HPDE6-E6E7 (cell line): ENCODE measurements around the gene TEX35.
"Not testable (repeated sequence)": the region's sequence is repeated elsewhere in the genome, so short reads cannot be mapped to it uniquely, and the experiment has no call there.

Experiments used
- DNase-seq: peaks from one replicate; pipeline ENCODE4 v3.0.0; 2011; ENCODE audit warnings: missing footprints; ENCODE audit errors: extremely low spot score

The TEX35 gene

DNA sequence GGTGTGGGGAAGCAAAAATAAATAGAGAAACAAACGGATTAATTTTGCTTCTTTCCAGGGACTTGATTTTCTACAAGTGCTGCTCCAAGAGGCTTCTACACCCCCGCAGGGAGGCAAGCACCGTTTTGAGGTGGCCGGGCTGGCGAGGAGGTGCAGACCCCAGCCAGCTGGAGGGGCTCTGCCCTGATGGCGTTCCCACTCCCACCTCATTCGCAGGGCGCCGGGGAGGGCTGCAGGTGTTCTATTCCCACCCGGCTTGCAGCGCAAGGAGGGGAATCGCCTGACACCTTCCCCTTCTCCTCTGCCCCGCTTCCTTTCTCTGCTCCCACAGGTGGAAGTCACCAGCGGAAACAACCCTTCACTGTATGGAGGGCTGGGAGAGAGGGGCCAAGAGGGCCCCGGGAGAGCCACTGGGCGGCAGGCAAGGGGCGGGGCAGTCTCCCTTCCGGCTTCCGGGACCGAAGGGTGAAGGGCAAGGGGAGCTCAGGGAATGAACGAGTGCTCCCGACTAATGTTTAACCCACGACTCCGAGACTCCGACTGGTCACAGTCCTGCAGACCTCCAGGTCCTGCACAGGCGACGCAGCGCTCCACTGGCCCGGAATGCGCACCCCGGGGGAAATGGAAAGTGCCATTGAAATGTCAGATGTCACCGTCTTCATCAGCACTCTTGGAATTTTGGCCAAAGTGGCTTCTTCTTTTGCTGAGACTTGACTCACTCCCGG, 29.1 kb downstream of the TEX35 start:
- no peak for DNase-seq

DNA sequence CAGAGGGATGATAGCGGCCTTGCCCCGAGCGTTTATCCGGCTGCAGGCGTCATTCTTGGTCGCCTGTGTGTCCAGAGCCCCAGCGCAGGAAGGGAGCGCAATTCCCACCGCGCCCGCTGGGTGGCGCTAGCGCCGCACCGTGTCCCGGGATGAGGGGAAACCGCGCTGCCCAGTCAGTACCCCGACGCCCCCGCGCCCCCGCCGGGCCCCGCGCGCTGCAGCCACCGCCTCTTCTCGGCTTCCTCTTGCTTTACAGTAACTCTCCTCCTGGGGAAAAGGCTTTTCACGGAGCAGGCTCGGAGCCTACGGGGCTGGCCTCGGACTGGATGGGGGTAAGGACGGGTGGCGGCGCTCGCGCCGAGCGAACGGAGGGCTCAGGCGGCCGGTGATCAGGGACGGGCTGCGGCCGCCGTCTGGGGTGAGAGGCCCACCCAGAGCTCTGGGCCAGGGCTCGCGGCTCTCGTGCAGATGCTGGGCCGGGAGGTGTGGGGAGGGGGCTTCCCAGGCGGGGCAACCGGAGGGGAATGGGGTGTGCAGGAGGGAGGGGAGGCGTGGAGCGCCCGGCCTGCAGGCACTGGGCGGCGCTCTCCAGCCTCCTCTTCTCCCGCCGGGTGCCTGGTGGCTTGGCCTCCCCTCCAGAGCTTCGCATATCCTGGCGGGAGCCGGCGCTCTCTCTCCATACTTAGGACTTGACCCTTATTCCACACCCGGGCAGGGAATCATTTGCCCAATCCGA, 29.8 kb downstream of the TEX35 start:
- DNase-seq: peak; percentile 67

DNA sequence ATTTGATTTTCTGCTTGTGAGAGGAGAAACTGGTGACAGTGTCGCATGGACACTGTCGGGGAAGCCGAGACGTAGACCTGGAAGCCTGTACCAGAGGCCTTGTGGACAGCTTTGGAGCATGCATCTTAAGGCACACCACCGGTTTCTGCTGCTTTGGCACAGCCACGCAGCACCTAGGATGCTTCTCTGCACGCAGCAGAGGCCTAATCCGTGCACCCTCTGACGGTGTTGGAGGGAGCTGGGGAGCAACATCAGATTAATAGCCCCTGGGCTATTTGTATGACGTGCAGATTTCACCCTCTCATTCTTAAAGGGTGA, 30.3 kb downstream of the TEX35 start:
- DNase-seq: no peak

DNA sequence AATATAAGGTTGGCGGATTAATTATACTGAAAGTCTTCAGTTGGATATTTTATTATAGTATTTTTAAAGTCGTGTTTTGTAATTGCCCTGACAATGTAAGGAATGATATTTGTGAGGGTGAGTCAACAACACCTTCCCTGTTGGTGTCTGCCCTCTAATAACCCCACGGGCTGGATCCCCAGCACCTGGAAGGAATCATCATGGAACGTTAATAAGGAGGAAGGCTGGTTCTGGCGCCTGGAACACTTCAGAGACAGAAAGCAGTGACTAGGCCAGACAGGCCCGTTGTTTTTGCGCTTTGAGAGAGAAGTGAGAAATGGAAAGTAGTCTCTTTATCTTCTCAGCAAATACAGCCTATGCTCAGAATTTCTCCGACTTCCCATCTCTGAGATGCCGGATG, 31.6 kb downstream of the TEX35 start:
- no peak for DNase-seq

DNA sequence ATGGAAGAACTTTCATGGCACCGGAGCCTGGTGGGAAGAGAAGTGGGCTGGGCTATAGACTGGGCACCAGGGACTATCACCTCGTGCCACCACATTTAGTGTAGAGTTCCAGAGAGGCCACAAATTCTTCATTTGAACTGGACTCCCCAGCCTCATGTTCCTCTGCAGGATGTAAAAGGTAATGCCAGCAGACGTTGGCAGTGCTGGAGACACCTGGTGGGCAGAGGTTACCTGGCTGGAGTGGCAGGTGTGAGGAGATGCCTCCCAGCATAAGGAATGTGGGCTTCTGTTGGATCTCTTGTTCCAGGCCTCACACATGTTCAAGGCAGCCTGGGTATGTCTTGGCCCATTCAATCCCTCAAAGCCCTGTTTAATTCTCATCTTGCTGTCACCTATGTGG, 35.2 kb downstream of the TEX35 start:
- no peak for DNase-seq

DNA sequence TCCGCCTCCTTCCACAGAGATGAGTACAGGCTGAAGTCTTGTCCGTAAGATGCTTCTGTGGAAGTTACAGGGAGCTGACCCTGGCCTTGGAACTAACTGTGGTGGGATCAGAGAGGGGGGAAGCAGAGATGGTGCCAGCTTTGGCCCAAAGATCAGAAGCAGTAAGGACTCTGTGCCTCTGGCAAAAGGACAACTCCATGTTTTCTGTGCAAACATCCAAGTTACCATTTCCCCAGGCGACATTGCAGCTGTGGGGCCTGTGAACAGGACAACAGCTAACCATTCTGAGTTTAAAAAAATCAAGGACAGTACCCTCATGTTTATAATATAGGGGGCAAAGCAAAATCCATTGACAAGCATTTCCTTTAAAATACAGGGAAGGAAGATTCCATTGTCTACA, 38.4 kb downstream of the TEX35 start:
- no peak for DNase-seq

DNA sequence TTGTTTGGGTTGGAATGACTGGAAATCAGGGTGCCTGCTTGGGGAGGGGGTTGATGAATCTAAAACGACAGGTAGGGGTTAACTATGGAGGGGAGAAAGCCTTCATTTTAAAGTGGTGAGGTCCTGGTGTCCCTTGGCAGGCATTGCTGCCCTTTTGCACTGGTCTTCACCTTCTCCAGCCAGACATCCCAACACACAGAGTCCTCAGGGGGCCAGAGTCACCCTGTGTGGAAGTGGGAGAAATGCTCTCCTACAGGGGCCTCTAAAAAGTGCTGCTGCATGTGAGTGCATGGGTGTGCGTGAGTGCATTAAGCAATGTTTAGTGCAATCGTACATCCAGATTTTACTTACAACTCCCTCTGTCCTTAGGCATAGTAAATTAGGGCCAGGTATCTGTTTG, 39.0 kb downstream of the TEX35 start:
- DNase-seq: no peak

DNA sequence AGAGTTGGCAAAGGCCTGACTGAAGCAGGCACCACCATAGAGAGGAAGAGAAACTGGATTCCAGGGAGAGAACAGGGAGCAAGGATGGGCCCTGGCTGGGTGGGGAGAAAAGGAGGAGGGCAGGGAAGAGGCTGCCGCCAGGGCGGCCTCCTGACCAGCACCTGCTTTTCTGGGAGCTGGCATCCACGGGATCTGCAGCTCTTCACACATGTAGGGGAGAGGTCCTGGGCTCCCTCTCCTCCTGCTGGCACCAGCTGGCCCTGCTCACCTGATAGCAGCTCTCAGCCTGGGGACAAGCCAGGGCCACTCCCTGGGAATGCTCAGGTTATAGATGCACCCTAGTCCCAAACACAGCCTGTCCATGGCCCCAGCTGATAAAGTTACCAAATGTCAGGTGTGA, 39.9 kb downstream of the TEX35 start:
- DNase-seq: no peak

DNA sequence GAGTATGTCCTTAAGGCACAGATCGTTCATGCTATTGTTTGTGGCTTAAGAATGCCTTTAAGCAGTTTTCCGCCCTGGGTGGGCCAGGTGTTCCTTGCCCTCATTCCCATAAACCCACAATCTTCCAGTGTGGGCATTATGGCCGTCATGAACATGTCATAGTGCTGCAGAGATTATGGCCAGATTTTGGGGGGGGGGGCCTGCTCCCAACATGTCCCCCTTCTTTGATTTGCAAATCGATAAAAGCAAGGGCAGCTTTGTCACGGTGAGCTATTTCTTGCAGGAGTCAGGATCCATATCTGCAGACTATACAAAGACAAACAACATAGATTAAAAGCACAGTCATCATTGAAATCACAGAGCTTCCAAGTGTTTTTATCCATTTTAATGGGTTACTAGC, 41.4 kb downstream of the TEX35 start:
- not testable (repeated sequence) for DNase-seq

DNA sequence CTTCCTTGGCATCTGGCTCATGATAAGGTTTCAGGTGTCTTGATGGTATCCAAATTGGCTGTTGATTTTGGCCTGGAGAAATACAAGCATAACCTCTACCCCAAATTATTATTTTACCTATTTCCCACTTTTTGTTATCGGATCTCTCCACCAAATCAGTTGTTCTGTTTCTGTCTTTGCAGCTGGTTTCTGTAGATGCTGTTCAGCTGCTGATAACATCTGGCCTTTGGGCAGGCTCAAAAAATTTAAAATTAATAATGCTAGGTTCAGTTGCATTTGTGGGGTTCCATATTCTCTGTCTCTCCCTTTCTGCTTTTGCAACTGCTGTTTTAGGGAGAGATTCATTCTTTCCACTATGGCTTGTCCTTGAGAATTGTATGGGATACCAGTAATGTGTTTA, 42.7 kb downstream of the TEX35 start:
- DNase-seq: not testable (repeated sequence)

DNA sequence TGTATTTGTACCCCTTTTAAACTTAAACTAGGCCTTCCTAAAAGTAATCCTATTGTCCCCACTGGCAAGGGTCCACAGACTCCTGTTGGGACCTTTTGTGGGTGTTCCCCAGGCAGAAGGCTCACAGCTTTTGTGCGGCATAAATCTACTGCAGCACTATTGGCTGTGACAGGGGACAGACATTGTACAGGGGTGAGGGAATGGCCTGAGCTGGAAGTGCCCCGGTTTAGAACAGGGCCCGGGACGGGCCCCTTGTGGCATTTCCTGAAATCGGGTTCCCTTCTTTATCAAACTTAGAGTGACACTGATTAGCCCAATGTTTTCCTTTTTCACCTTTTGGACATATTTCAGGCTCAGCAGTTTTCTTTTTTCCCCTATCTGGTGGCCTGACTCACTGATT, 45.9 kb downstream of the TEX35 start:
- not testable (repeated sequence) for DNase-seq

DNA sequence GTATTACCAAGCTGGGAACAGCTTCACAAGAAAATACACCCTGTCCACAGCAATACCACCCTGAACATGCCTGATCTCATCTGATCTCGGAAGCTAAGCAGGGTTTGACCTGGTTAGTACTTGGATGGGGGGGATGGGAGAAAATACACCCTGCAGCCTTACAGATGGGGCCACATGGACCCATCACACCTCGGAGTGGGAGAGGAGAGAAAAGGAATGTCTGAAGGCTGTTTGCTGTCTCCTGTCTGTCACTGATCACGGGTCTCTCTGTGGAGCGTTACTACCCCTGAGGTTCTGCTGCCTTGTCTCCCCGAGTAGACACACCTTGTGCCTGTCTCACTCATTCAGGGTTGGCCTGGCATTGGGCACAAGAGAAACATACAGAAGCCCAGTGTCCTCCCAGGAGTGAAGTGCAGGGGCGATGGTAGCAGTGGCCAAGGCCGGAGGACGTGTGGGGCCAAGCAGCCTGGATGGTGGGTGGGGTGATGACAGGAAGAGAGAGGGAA, 48.0 kb downstream of the TEX35 start:
- no peak for DNase-seq

DNA sequence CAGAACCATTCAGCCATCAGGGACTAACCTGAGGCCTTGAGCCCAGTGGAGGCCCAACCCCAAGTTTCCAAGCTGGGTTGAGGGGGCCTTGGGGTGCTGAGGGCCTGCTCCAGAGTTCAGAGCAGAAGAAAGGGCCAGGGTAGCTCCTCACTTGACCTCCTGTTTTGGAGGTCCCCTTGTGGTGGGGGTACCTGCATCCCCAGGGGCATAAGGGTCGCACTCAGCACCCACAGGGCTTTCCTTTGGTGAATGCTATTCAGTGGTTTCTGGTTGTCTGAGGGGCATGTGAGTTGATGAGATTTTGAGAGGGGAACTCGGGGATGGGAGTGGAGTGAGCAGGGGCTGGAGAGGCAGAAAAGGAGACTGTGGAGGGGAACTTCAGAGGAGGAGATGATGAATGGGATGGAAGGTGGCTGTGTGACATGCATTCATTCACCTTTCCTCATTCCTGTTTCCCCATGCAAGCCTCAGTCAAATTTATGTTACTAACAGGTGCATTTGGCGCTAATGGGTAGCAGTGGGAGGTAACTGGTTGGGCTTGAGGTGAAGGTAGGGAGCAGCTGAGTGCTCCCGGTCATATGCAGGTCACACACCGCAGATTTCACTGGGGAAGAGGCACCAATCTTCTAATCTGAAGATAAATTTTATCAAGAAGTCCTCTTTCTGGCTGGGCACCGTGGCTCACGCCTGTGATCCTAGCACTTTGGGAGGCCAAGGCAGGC, 50.4 kb downstream of the TEX35 start:
- no peak for DNase-seq

DNA sequence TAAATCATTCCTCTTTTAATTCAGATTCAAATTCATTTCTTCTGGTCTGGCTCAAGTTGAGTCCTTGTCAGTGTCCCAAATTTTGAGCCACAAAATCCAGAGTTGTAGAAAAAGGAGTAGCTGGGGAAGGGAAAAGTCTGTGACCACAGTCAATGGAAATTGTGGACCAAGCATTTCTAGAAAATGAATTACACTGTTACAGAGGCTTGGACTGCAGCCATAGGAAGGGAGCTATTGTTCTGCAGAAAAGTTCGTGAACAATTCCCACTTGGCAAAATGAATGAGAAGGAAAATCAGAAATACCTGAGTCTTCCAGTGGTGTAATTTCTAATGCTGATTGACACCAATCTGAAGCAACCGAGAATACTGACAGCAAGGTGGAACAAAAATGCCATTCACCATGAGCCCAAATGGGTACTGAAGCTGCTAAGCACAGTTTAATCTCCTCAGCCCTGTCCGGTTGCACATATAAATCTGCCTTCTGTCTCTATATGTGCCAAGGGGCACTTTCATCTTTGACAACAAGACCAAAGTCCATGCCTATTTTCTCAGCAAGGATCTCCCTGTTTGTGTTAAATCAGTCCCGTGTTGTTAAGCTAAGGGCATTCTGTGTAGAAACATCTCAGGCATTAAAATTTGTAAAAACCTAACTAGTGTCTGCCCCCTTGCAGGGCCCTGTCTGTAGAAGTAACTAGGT, 51.3 kb downstream of the TEX35 start:
- DNase-seq: no peak

DNA sequence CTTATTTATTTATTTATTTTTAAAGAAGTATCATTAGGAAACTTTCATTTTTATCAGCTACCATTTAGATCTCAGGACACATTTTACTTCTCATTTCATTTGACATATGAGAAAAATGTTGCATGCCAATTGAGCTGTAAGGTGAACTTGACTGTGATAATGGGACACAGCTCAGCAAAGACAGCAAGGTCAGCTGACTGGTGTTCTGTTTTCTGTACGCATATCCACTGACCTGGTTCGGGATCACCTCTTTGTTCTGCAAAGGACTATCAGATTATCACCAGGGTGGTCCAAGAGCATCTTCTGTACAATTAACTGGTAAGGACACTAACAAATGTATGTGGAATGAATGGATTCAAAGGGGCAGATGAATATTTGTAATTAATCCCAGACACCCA, 51.9 kb downstream of the TEX35 start:
- no peak for DNase-seq

DNA sequence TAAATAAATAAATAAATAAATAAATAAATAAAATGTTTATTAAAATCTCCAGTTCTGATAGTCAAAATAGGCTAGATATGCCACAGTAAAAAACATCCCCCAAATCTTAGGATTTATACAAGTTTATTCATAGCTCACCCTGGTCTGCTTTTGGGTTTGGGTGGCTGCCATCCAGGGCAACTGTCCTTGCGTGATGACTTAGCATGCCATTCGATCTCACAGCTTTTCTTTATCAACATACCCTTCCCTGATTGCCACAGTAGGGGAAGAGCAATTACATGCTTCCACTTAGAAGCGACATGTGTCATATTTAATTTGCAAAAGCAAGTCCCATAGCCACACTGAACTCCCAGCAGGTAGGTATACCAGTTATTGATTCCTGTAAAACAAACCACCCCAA, 52.7 kb downstream of the TEX35 start:
- DNase-seq: no peak

DNA sequence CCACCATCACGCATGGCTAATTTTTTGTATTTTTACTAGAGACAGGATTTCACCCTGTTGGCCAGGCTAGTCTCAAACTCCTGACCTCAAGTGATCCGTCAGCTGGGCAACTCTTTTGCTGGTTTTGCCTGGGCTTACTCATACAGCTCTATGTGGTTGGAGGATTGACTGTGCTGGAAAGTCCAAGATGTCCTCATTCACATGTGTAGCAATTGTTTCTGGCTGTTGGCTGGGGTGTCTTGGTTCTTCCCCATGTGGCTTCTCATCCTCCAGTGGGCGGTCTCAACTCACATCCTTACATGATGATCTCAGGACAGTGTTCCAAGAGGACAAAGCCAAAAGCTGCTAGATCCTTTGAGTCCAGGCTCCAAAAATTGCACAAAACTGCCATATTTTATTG, 53.3 kb downstream of the TEX35 start:
- DNase-seq: no peak

DNA sequence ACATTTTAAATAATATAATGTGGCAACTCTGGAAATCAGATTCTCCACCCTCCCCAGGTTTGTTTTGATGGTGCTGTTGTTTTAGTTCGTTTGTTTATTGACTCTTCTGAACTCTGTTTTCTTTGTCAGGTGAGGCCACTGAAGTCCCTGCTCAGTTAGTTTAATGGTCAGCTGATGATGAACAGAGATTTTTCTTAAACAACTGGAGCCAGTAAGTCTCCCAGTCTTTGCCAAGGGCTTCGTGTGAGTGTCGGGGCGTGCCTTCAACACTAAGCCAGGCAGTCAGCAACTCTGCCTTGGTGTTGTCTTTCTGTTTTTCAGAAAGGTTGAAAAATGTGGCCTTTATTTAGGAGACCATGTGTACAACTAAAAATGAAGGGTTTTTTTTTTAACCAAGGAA, 58.9 kb downstream of the TEX35 start:
- no peak for DNase-seq
